ENCODE results near the gene KRT2. TPM values are rescaled to one million over a fixed set of nuclear protein-coding genes. Genes with fewer than 3 reads are reported as not detected.

The KRT2 gene
- total and polyA plus RNA-seq, 2 donors (not counting 3 experiments of a cell fraction or from before 2014, with no cell fraction given), result not detected

- no peaks in the 10 kb centered on the region for H3K4me1 ChIP-seq (ENCODE audit: control insufficient read depth, extremely low read depth, insufficient read depth, low read length)
- no peaks in the 10 kb centered on the region for H4K20me1 ChIP-seq (replicated peaks; ENCODE audit: control insufficient read depth, extremely low read depth, insufficient read depth, low read length)
- H3K27ac ChIP-seq (ENCODE audit: insufficient read depth, low read depth, low read length), result no peak overlapping the region
- H3K4me2 ChIP-seq (ENCODE audit: insufficient read depth, low read length), result no peak overlapping the region
- intact Hi-C loops (cut with micrococcal nuclease), result no loop called here
- H3K79me2 ChIP-seq (ENCODE audit: control insufficient read depth, insufficient read depth, low read length), result no peaks in the 10 kb centered on the region
- DNase-seq (ENCODE audit: low read depth, low spot score) (no peak), FAIRE-seq (no peak)
- dilution Hi-C loops (cut with MboI; ENCODE audit: extremely low pct_ligation_motif_present, low sequenced_read_pairs), result no loop called here
- H3K27me3 ChIP-seq (ENCODE audit: control insufficient read depth in 2 of 2, insufficient read depth in 2 of 2, low read length in 2 of 2), result peaks cover 0 to 1% of the 10 kb centered on the region in 2 experiments
- no peaks in the 10 kb centered on the region for H3K36me3 ChIP-seq (ENCODE audit: control insufficient read depth in 2 of 2, extremely low read depth in 1 of 2, insufficient read depth in 2 of 2, low read length in 2 of 2)
- no peak overlapping the region for H3K9ac ChIP-seq (replicated peaks; ENCODE audit: extremely low read depth, insufficient read depth, low read length)
- H3K4me3 ChIP-seq (replicated peaks in 1 of 3; ENCODE audit: insufficient read depth in 1 of 3, low read depth in 1 of 3, low read length in 3 of 3), result no peak overlapping the region
- H2AFZ ChIP-seq (ENCODE audit: low read depth, low read length), result no peak overlapping the region
- no peaks in the 10 kb centered on the region for H3K9me1 ChIP-seq (replicated peaks; ENCODE audit: control insufficient read depth, extremely low read depth, insufficient read depth, low read length)
- no peaks in the 10 kb centered on the region for H3K9me3 ChIP-seq (replicated peaks; ENCODE audit: control insufficient read depth, insufficient read depth, low read length)
- TF ChIP-seq POLR2AphosphoS5 (IDR thresholded peaks at IDR 0.05; ENCODE audit: insufficient read depth, low read depth, low read length) (no peak), EZH2 (IDR thresholded peaks at IDR 0.05; ENCODE audit: borderline replicate concordance, low read depth, low read length, severe bottlenecking) (no peak)
- POLR2A ChIA-PET, result no interaction called here
- no TSS peak for BruUV-seq (replicated peaks)
- CTCF ChIA-PET, result interaction anchor here (1.0 to 1.4 kb wide), 2 partner anchors 17 to 221 kb away, joined by 3 to 4 read pairs; no protein-coding TSS in a partner anchor
Measured at GRCh38 chr12:52659395-52659794, 7.4 kb upstream of the KRT2 start.

- Histone ChIP-seq H3K9me3 (replicated peaks; ENCODE audit: control insufficient read depth, insufficient read depth, low read length) (no peaks in the 10 kb centered on the region), H3K79me2 (ENCODE audit: control insufficient read depth, insufficient read depth, low read length) (no peaks in the 10 kb centered on the region), H3K4me3 (replicated peaks in 1 of 3; ENCODE audit: insufficient read depth in 1 of 3, low read depth in 1 of 3, low read length in 3 of 3) (no peak overlapping the region), H3K27me3 (ENCODE audit: control insufficient read depth in 2 of 2, insufficient read depth in 2 of 2, low read length in 2 of 2) (peaks cover 1 to 3% of the 10 kb centered on the region in 2 experiments), H3K4me2 (ENCODE audit: insufficient read depth, low read length) (no peak overlapping the region), H3K4me1 (ENCODE audit: control insufficient read depth, extremely low read depth, insufficient read depth, low read length) (no peaks in the 10 kb centered on the region), H4K20me1 (replicated peaks; ENCODE audit: control insufficient read depth, extremely low read depth, insufficient read depth, low read length) (no peaks in the 10 kb centered on the region), H3K9me1 (replicated peaks; ENCODE audit: control insufficient read depth, extremely low read depth, insufficient read depth, low read length) (no peaks in the 10 kb centered on the region), H3K27ac (ENCODE audit: insufficient read depth, low read depth, low read length) (no peak overlapping the region), H3K36me3 (ENCODE audit: control insufficient read depth in 2 of 2, extremely low read depth in 1 of 2, insufficient read depth in 2 of 2, low read length in 2 of 2) (no peaks in the 10 kb centered on the region), H2AFZ (ENCODE audit: low read depth, low read length) (no peak overlapping the region), H3K9ac (replicated peaks; ENCODE audit: extremely low read depth, insufficient read depth, low read length) (no peak overlapping the region)
- no peak for FAIRE-seq
- BruUV-seq (replicated peaks), result no TSS peak
- ChIA-PET POLR2A (no interaction called here), CTCF (interaction anchor here (1.1 to 1.9 kb wide), 2 partner anchors 17 to 25 kb away, joined by 3 to 5 read pairs; no protein-coding TSS in a partner anchor)
- intact Hi-C loops (cut with micrococcal nuclease), result no loop called here
- dilution Hi-C loops (cut with MboI; ENCODE audit: extremely low pct_ligation_motif_present, low sequenced_read_pairs), result no loop called here
- no peak for TF ChIP-seq FOS (IDR thresholded peaks at IDR 0.05; ENCODE audit: borderline replicate concordance, insufficient read depth, low read length)
- TF ChIP-seq MAX (IDR thresholded peaks at IDR 0.05; ENCODE audit: insufficient read depth, insufficient read length), result no peak
- TF ChIP-seq POLR2AphosphoS5 (IDR thresholded peaks at IDR 0.05; ENCODE audit: insufficient read depth, low read depth, low read length), result no peak
- DNase-seq (ENCODE audit: low read depth, low spot score), result no peak
Measured at GRCh38 chr12:52658196-52658595, 6.2 kb upstream of the KRT2 start.

Data from endothelial cell of umbilical vein (primary cell).